ENCODE measurements around the gene LGI1. TPM values are rescaled to one million over a fixed set of nuclear protein-coding genes. Genes with fewer than 3 reads are reported as not detected.

LGI1 gene
- polyA plus RNA-seq, 1 donor (not counting 4 experiments of a cell fraction or from before 2014, with no cell fraction given) = not detected

DNA sequence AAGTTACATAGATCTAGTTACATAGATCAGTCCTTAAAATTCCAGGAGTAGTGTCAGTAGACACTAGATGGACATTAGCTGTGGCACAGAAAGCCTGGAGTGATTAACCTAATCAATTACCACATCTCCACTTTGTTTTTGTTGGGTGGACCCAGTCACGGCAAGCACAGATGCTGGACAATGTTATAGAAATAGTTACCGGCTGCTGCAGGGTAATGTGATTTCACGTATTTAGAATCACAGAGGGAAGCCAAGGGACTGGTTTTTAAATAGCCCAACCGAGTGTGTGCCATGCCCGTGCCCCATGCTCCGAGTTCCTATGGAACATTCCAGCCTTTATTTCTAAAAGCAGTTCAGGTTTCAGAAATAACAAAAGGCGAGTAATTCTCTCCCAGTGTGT, 2.8 kb downstream of the LGI1 start:
- Histone ChIP-seq H3K4me2 (ENCODE audit: control insufficient read depth, extremely low read depth, insufficient read depth, low read depth, low read length) (no peak overlapping the region), H3K27ac (ENCODE audit: control insufficient read depth, insufficient read depth, low read length) (no peak overlapping the region), H3K9ac (ENCODE audit: control insufficient read depth, extremely low read depth, insufficient read depth, low read length) (no peak overlapping the region), H3K4me1 (ENCODE audit: control insufficient read depth, extremely low read depth, insufficient read depth, low read length) (no peaks in the 10 kb centered on the region), H2AFZ (ENCODE audit: control insufficient read depth, low read length) (no peak overlapping the region), H3K27me3 (ENCODE audit: control insufficient read depth, extremely low read depth, insufficient read depth, low read length) (peaks cover 37% of the 10 kb centered on the region), H4K20me1 (ENCODE audit: control insufficient read depth, extremely low read depth, insufficient read depth, low read length) (no peaks in the 10 kb centered on the region), H3K79me2 (ENCODE audit: control insufficient read depth, insufficient read depth, low read length) (no peaks in the 10 kb centered on the region), H3K4me3 (ENCODE audit: control insufficient read depth in 2 of 3, extremely low read depth in 1 of 3, insufficient read depth in 2 of 3, low read depth in 1 of 3, low read length in 3 of 3) (no peak overlapping the region), H3K9me1 (ENCODE audit: control insufficient read depth, extremely low read depth, insufficient read depth, low read length) (no peaks in the 10 kb centered on the region), H3K9me3 (ENCODE audit: control insufficient read depth, low read depth, low read length) (no peaks in the 10 kb centered on the region), H3K36me3 (ENCODE audit: control insufficient read depth in 2 of 2, extremely low read depth in 1 of 2, insufficient read depth in 2 of 2, low read length in 2 of 2) (no peaks in the 10 kb centered on the region)
- DNase-seq (ENCODE audit: low read depth, low spot score) (no peak), FAIRE-seq (no peak)
- dilution Hi-C loops (cut with MboI; ENCODE audit: extremely low pct_ligation_motif_present, low sequenced_read_pairs) = no loop called here
- TF ChIP-seq EZH2 (IDR thresholded peaks at IDR 0.05; ENCODE audit: low read length) (no peak), CTCF (optimal IDR thresholded peaks at IDR 0.05 in 1 of 3, IDR thresholded peaks at IDR 0.05 in 1 of 3, conservative IDR thresholded peaks at IDR 0.05 in 1 of 3; ENCODE audit: extremely low read depth in 1 of 3, insufficient read depth in 2 of 3, low read length in 3 of 3) (no peak)

- H3K4me3 ChIP-seq (ENCODE audit: control insufficient read depth in 2 of 3, extremely low read depth in 1 of 3, insufficient read depth in 2 of 3, low read depth in 1 of 3, low read length in 3 of 3) = no peak overlapping the region
- no peak overlapping the region for H3K4me2 ChIP-seq (ENCODE audit: control insufficient read depth, extremely low read depth, insufficient read depth, low read depth, low read length)
- H3K9me1 ChIP-seq (ENCODE audit: control insufficient read depth, extremely low read depth, insufficient read depth, low read length) = no peaks in the 10 kb centered on the region
- no peak overlapping the region for H3K9ac ChIP-seq (ENCODE audit: control insufficient read depth, extremely low read depth, insufficient read depth, low read length)
- H3K27ac ChIP-seq (ENCODE audit: control insufficient read depth, insufficient read depth, low read length) = no peak overlapping the region
- no peaks in the 10 kb centered on the region for H4K20me1 ChIP-seq (ENCODE audit: control insufficient read depth, extremely low read depth, insufficient read depth, low read length)
- H3K9me3 ChIP-seq (ENCODE audit: control insufficient read depth, low read depth, low read length) = no peaks in the 10 kb centered on the region
- no peaks in the 10 kb centered on the region for H3K79me2 ChIP-seq (ENCODE audit: control insufficient read depth, insufficient read depth, low read length)
- H3K27me3 ChIP-seq (ENCODE audit: control insufficient read depth, extremely low read depth, insufficient read depth, low read length) = peaks cover 21% of the 10 kb centered on the region
- no peak for FAIRE-seq
- dilution Hi-C loops (cut with MboI; ENCODE audit: extremely low pct_ligation_motif_present, low sequenced_read_pairs) = no loop called here
- no peaks in the 10 kb centered on the region for H3K36me3 ChIP-seq (ENCODE audit: control insufficient read depth in 2 of 2, extremely low read depth in 1 of 2, insufficient read depth in 2 of 2, low read length in 2 of 2)
- no peak for DNase-seq (ENCODE audit: low read depth, low spot score)
- H2AFZ ChIP-seq (ENCODE audit: control insufficient read depth, low read length) = no peak overlapping the region
- no peaks in the 10 kb centered on the region for H3K4me1 ChIP-seq (ENCODE audit: control insufficient read depth, extremely low read depth, insufficient read depth, low read length)
- no peak for TF ChIP-seq EZH2 (IDR thresholded peaks at IDR 0.05; ENCODE audit: low read length)
- no peak for TF ChIP-seq CTCF (optimal IDR thresholded peaks at IDR 0.05 in 1 of 3, IDR thresholded peaks at IDR 0.05 in 1 of 3, conservative IDR thresholded peaks at IDR 0.05 in 1 of 3; ENCODE audit: extremely low read depth in 1 of 3, insufficient read depth in 2 of 3, low read length in 3 of 3)
Measured at GRCh38 chr10:93762979-93763391, 5.2 kb downstream of the LGI1 start.

Data from keratinocyte (primary cell).